Right lobe of liver (tissue), 6 donors: ENCODE data around the gene CDC7. TPM values are rescaled to one million over a fixed set of nuclear protein-coding genes. Genes with fewer than 3 reads are reported as not detected.

Source experiments
- ATAC-seq, 4 donors: fragments of 200-7000 bp; cut with Tn5 transposase; one replicate each; pipeline ENCODE4 v1.9.1; 2020; ENCODE audit warnings: mild to moderate bottlenecking in 4 of 4, moderate library complexity in 4 of 4
- DNase-seq, 3 donors: peaks; one replicate each; pipeline ENCODE4 v3.0.0-alpha.2; 2020
- H3K27ac ChIP-seq, 3 donors: fragments of 200-600 bp; one replicate each; pipeline ENCODE4 v1.8.0; 2022
- H3K27me3 ChIP-seq, 2 donors: fragments of 200-600 bp; one replicate each; pipeline ENCODE4 v1.8.0; 2022
- H3K36me3 ChIP-seq, 4 donors: fragments of 200-600 bp; sonication (generic) in 1 of 4; one replicate each; pipeline versions ENCODE4 v1.5.1 to v1.8.0; 2017 to 2022; ENCODE audit warnings: control low read depth in 1 of 4
- H3K4me1 ChIP-seq, 4 donors: fragments of 200-600 bp; sonication (generic) in 1 of 4; one replicate each; pipeline versions ENCODE4 v1.5.1 to v1.8.0; 2017 to 2022; ENCODE audit warnings: control low read depth in 1 of 4
- H3K4me3 ChIP-seq, 3 donors: fragments of 200-600 bp; one replicate each; pipeline ENCODE4 v1.8.0; 2022
- H3K9me3 ChIP-seq, 4 donors: fragments of 200-600 bp; sonication (generic) in 1 of 4; one replicate each; pipeline versions ENCODE4 v1.5.1 to v1.8.0; 2017 to 2022; ENCODE audit warnings: control low read depth in 1 of 4
- POLR2A ChIP-seq: fragments of 450-650 bp; IDR thresholded peaks from one replicate; pipeline ENCODE4 v1.6.1; 2017; ENCODE audit warnings: antibody characterized with exemption, mild to moderate bottlenecking
- WGBS: methylation state at CpG from one replicate; pipeline ENCODE4 v1.1.6; 2018; ENCODE audit warnings: low coverage, low lambda C conversion rate; ENCODE audit not compliant: insufficient coverage; ENCODE audit errors: missing lambda C conversion rate; 5-methylcytosine and 5-hydroxymethylcytosine counted together
- intact Hi-C, 2 donors: fragments of 100-400 bp; cut with DNase I; formaldehyde crosslinking; loops; one replicate each; pipeline versions ENCODE4 v1.11.2 to v1.14.1; 2022
- total RNA-seq, 6 experiments: library from RNA; depleted of rRNA in 2 of 6; stranded (reverse); fragments of >200 nt in 2 of 6; fragmentation: NEBNext Ultra II Directional in 3 of 6; extraction: Animal tissue kit (Norgen Biotek cat#: 25700) in 3 of 6; gene quantifications; one replicate each; pipeline versions ENCODE4 v1.1.0 to v1.2.4, GENCODE V29; 2016 to 2023
- TF ChIP-seq, protein P1 (sequence below), 4 donors: fragments of 200-600 bp in 3 of 4; fragments of 450-650 bp in 1 of 4; IDR thresholded peaks; one replicate each; pipeline versions ENCODE4 v1.5.1 to v1.8.0; 2016 to 2022; ENCODE audit warnings: antibody characterized with exemption in 4 of 4, mild to moderate bottlenecking in 2 of 4
- donor health status: DM: no; HTN: yes; CAD: no.
- donor health status: DM: no; HTN: no; CAD: no.
- donor health status: DM: no; HTN: no; CAD: no.
- donor health status: DM: no; HTN: yes; CAD: no.
- donor health status: DM: no; HTN: yes; CAD: no.

CDC7 gene
- total RNA-seq, 6 experiments from 2014 or later: 0.24 to 2.2 (median 0.92) TPM

DNA sequence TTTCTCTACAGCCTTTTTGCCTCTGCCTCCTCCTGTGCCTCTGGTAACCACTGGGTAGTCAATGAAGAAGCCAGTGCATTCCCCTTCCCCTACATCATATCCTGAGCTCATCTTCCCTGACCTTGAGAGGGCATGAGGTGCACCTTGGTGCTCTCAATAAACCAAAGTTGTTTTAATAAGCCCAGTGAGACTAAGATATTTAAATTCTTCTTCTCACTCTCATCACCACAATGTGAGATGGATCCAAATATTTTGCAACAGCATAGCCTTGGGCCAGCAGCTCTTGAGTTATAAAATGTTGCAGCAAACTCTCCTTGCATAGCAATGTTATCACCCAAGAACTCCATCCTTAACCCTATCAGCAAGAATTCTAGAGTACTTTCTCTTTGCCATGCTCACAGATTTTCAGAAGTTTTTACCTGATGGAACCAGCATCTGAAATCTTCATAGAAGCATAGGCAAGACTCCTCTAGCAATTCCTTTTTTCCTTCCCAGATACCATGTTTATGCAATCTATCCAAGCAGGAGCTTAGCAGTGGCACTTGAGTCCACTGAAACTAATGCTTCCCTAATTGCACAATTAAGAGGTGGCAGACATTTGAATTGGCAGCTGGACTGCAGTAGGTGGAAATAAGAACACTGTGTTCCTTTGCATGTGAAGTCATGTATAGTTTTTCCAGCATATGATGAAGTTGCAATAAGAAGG, 36.8 kb downstream of the CDC7 start:
- Histone ChIP-seq H3K9me3 (no peaks in the 10 kb centered on the region), H3K27me3 (no peaks in the 10 kb centered on the region), H3K36me3 (no peaks in the 10 kb centered on the region), H3K27ac (no peak overlapping the region), H3K4me1 (no peaks in the 10 kb centered on the region), H3K4me3 (no peak overlapping the region)
- no peak for TF ChIP-seq POLR2A
- TF ChIP-seq, protein P1, sequence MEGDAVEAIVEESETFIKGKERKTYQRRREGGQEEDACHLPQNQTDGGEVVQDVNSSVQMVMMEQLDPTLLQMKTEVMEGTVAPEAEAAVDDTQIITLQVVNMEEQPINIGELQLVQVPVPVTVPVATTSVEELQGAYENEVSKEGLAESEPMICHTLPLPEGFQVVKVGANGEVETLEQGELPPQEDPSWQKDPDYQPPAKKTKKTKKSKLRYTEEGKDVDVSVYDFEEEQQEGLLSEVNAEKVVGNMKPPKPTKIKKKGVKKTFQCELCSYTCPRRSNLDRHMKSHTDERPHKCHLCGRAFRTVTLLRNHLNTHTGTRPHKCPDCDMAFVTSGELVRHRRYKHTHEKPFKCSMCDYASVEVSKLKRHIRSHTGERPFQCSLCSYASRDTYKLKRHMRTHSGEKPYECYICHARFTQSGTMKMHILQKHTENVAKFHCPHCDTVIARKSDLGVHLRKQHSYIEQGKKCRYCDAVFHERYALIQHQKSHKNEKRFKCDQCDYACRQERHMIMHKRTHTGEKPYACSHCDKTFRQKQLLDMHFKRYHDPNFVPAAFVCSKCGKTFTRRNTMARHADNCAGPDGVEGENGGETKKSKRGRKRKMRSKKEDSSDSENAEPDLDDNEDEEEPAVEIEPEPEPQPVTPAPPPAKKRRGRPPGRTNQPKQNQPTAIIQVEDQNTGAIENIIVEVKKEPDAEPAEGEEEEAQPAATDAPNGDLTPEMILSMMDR (IDR thresholded peaks at IDR 0.05): no peak
- intact Hi-C loops: loop anchor here in 1 of 2 donors (10.0 kb wide), 1 partner anchor 387 kb away; no protein-coding TSS in a partner anchor
- DNase-seq (no peak), ATAC-seq (no peak)

- no peaks in the 10 kb centered on the region for H3K9me3 ChIP-seq
- H3K4me1 ChIP-seq: no peaks in the 10 kb centered on the region
- DNase-seq (no peak), ATAC-seq (no peak)
- H3K4me3 ChIP-seq: no peak overlapping the region
- H3K27me3 ChIP-seq: no peaks in the 10 kb centered on the region
- TF ChIP-seq, protein P1 (IDR thresholded peaks at IDR 0.05): no peak
- TF ChIP-seq POLR2A: no peak
- WGBS: 55% methylated on average over 2 of the region's 2 CpGs
- intact Hi-C loops: loop anchor here in 1 of 2 donors (10.0 kb wide), 1 partner anchor 387 kb away; no protein-coding TSS in a partner anchor
- H3K27ac ChIP-seq: no peak overlapping the region
- no peaks in the 10 kb centered on the region for H3K36me3 ChIP-seq
Observed at GRCh38 chr1:91537987-91538304, 37.3 kb downstream of the CDC7 start.

GRCh38 chr1:91540910-91541309, 40.3 kb downstream of the CDC7 start:
- 71% methylated on average over 1 of the region's 1 CpG for WGBS
- Histone ChIP-seq H3K9me3 (no peaks in the 10 kb centered on the region), H3K27me3 (no peaks in the 10 kb centered on the region), H3K36me3 (no peaks in the 10 kb centered on the region), H3K27ac (no peak overlapping the region), H3K4me1 (no peaks in the 10 kb centered on the region), H3K4me3 (no peak overlapping the region)
- ATAC-seq: no peak
- intact Hi-C loops: no loop called here
- no peak for DNase-seq
- TF ChIP-seq POLR2A: no peak
- TF ChIP-seq, protein P1 (IDR thresholded peaks at IDR 0.05): no peak

DNA sequence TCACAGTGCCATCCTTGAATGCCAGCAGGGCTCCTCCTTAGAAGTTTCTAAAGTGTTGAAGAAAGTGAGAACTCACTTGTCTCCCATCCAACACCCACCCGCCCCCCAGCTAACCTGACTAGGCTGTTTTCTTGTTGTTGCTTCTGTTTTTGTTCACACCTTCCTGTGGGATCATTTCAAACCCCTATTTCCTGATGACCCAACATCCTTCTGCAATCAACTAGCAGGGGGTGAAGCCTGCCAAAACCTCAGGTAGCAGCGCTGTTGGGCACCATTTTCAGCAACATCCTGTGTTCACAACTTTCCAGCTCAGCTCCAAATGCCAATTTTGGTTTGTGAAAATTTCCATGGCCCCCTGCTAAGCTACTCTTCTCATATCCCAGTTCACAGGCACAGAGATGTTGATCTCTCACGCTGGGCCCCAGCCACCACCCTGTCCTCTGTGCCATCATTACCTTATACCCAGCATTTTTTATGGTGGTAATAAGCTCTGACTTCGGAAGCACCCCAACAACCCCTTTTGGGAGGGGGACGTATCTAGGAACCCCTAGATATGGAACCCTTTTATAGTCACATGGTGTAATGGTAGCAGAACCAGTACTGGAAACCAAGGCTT, 41.4 kb downstream of the CDC7 start:
- no peaks in the 10 kb centered on the region for H3K4me1 ChIP-seq
- H3K4me3 ChIP-seq: no peak overlapping the region
- no peaks in the 10 kb centered on the region for H3K36me3 ChIP-seq
- intact Hi-C loops: no loop called here
- ATAC-seq (no peak), DNase-seq (no peak)
- H3K27ac ChIP-seq: no peak overlapping the region
- H3K27me3 ChIP-seq: no peaks in the 10 kb centered on the region
- no peaks in the 10 kb centered on the region for H3K9me3 ChIP-seq
- WGBS: 64% methylated on average over 4 of the region's 5 CpGs
- no peak for TF ChIP-seq POLR2A
- TF ChIP-seq, protein P1 (IDR thresholded peaks at IDR 0.05): no peak
